NOMO-1 (cell line): Measurements from ENCODE around the gene E2F8.

Source experiments
- DNase-seq, 2 experiments: peaks; one replicate each; lab custom pipeline; 2025; ENCODE audit not compliant: unreplicated experiment in 2 of 2; lab: John Stamatoyannopoulos, UW

The E2F8 gene

GRCh38 chr11:19187833-19188258, 52.9 kb downstream of the E2F8 start:
- no peak for DNase-seq

DNA sequence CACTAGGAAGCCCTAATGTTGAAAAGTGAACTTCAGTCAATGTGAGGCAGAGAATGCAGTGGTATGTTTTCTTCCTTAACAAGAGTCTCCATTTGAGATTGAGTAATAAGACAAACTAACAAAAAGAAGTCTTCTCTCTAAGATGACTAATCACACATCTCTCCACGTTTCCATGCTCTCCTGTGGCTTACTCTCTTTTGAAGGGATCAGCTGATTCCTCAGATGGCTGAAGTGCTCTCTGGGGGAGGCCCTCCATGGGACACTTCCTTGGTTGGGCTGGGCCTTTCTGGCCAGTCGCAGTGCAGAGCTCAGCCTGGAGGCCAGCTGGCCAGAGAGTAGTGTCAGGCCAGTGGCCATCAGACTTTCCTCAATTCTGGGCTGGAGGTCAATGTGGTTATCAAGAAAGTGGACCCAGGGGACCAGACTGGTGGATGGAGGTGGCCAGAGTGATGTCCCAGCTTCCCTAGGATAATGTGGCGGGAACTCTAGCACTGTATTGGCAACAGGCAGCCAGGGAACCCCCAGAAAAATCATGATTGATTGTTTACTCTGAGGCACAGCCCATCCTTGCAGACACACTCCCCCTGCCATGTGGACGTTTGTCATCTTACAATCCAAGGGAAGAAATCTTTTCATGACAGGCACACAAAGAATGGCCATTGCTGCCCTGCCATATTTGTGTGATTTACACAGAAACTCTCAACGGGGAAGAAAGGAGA, 53.5 kb downstream of the E2F8 start:
- DNase-seq: no peak

DNA sequence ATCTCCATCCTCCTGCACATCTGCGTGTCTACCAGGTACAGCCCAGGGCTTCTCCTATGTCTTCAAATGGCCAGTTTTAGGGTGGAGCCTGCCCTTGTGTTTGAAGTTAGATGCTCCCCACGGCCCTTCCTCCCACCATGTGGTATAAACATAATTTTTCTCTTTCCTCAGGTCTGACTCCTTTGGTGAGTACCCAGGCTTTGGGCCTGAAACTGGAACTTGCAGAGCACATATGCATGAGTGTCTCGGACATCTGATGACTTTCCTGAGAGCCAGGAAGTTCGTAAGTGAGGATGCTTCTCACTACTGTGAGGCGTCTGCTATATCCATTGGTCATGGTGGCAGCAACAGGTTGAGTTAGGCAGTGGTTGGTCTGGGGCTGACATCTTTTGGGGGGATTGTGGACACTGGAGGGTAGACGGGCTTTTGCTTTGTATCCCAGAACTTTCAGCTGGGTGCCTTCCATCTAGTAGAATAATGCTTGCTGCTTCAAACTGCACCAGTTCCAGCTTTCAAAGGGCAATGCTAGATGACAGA, 55.2 kb downstream of the E2F8 start:
- no peak for DNase-seq

- no peak for DNase-seq
Observed at GRCh38 chr11:19185036-19185435, 55.7 kb downstream of the E2F8 start.

DNA sequence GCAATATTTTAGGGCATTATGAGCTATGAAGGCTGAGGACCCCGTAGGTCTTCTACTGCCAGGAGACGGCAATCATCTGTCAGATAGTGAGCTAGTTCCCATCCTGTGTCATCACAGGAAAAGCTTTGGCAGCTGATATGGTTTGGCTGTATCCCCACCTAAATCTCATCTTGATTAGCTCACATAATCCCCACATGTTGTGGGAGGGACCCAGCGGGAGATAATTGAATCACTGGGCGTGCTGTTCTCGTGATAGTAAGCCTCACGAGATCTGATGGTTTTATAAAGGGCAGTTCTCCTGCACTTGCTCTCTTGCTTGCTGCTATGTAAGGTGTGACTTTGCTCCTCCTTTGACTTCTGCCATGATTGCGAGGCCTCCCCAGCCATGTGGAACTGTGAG, 57.1 kb downstream of the E2F8 start:
- DNase-seq: no peak

GRCh38 chr11:19181531-19182261, 59.0 kb downstream of the E2F8 start:
- DNase-seq: no peak

- no peak for DNase-seq
Observed at GRCh38 chr11:19176629-19177186, 64.0 kb downstream of the E2F8 start.
